HL-60 (cell line): ENCODE results near the gene CFC1.
"Not testable (repeated sequence)": the region's sequence is repeated elsewhere in the genome, so short reads cannot be mapped to it uniquely, and the experiment has no call there.

Experiments used
- POLR2AphosphoS5 ChIP-seq: IDR thresholded peaks from 2 replicates; pipeline ENCODE4 v1.6.1; 2012; ENCODE audit warnings: low read depth
- SPI1 ChIP-seq: IDR thresholded peaks from 2 replicates; pipeline ENCODE4 v1.6.1; 2012; ENCODE audit warnings: low read depth, mild to moderate bottlenecking, borderline replicate concordance
- TF ChIP-seq, protein P1 (sequence below): IDR thresholded peaks from one replicate; pipeline ENCODE4 v1.5.1; 2011; ENCODE audit warnings: low read length, control low read depth, inconsistent platforms; ENCODE audit not compliant: insufficient read depth
- TF ChIP-seq, protein P2 (sequence below): IDR thresholded peaks from 2 replicates; pipeline ENCODE4 v1.6.1; 2012; ENCODE audit warnings: low read depth; ENCODE audit not compliant: insufficient replicate concordance

DNA sequence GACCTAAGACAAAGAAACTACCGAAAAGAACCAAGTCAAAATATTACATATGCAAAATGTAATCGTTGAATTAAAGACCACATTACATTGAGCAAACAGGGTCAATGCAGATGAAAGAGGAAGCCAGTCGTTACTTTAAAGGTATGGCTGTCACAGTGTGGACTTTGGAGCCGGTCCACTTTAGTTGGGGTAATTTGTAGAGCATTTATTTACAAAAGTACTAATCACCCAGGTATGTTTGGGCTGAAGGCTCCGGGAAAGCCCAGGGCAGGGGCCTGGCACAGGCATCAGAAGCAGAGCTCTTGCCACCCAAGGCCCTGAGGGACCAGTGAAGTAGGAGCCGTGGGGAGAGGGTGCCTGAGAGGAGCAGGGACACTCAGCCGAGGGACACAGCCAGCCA lies 15.8 kb downstream of the CFC1 start:
- TF ChIP-seq, protein P1, sequence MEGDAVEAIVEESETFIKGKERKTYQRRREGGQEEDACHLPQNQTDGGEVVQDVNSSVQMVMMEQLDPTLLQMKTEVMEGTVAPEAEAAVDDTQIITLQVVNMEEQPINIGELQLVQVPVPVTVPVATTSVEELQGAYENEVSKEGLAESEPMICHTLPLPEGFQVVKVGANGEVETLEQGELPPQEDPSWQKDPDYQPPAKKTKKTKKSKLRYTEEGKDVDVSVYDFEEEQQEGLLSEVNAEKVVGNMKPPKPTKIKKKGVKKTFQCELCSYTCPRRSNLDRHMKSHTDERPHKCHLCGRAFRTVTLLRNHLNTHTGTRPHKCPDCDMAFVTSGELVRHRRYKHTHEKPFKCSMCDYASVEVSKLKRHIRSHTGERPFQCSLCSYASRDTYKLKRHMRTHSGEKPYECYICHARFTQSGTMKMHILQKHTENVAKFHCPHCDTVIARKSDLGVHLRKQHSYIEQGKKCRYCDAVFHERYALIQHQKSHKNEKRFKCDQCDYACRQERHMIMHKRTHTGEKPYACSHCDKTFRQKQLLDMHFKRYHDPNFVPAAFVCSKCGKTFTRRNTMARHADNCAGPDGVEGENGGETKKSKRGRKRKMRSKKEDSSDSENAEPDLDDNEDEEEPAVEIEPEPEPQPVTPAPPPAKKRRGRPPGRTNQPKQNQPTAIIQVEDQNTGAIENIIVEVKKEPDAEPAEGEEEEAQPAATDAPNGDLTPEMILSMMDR = not testable (repeated sequence)
- not testable (repeated sequence) for TF ChIP-seq POLR2AphosphoS5, SPI1
- TF ChIP-seq, protein P2, sequence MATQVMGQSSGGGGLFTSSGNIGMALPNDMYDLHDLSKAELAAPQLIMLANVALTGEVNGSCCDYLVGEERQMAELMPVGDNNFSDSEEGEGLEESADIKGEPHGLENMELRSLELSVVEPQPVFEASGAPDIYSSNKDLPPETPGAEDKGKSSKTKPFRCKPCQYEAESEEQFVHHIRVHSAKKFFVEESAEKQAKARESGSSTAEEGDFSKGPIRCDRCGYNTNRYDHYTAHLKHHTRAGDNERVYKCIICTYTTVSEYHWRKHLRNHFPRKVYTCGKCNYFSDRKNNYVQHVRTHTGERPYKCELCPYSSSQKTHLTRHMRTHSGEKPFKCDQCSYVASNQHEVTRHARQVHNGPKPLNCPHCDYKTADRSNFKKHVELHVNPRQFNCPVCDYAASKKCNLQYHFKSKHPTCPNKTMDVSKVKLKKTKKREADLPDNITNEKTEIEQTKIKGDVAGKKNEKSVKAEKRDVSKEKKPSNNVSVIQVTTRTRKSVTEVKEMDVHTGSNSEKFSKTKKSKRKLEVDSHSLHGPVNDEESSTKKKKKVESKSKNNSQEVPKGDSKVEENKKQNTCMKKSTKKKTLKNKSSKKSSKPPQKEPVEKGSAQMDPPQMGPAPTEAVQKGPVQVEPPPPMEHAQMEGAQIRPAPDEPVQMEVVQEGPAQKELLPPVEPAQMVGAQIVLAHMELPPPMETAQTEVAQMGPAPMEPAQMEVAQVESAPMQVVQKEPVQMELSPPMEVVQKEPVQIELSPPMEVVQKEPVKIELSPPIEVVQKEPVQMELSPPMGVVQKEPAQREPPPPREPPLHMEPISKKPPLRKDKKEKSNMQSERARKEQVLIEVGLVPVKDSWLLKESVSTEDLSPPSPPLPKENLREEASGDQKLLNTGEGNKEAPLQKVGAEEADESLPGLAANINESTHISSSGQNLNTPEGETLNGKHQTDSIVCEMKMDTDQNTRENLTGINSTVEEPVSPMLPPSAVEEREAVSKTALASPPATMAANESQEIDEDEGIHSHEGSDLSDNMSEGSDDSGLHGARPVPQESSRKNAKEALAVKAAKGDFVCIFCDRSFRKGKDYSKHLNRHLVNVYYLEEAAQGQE = not testable (repeated sequence)
